EL (cell line): Measurements from ENCODE around the gene CSF2.

Experiments
- DNase-seq: peaks from one replicate; pipeline ENCODE4 v3.0.0-alpha.2; 2016

The CSF2 gene

GRCh38 chr5:132070460-132071337 lies 2.9 kb upstream of the CSF2 start:
- DNase-seq = peak; percentile 42

- no peak for DNase-seq
These were observed 2.3 kb upstream of the CSF2 start for GRCh38 chr5:132071338-132071707.

GRCh38 chr5:132072070-132072469 lies 1.5 kb upstream of the CSF2 start:
- no peak for DNase-seq

GRCh38 chr5:132072528-132072927 lies 1.1 kb upstream of the CSF2 start:
- no peak for DNase-seq

GRCh38 chr5:132074091-132074771 lies 642 bp downstream of the CSF2 start:
- DNase-seq = no peak

GRCh38 chr5:132074772-132075718 lies 1.5 kb downstream of the CSF2 start:
- no peak for DNase-seq

- no peak for DNase-seq
These were observed 2.1 kb downstream of the CSF2 start for GRCh38 chr5:132075719-132076077.

- no peak for DNase-seq
These were observed 2.7 kb downstream of the CSF2 start for GRCh38 chr5:132076202-132076830.

GRCh38 chr5:132076983-132077382 lies 3.4 kb downstream of the CSF2 start:
- no peak for DNase-seq

GRCh38 chr5:132079081-132079480 lies 5.5 kb downstream of the CSF2 start:
- DNase-seq = no peak

- no peak for DNase-seq
These were observed 6.0 kb downstream of the CSF2 start for GRCh38 chr5:132079619-132080018.

- DNase-seq = no peak
These were observed 7.0 kb downstream of the CSF2 start for GRCh38 chr5:132080595-132080994.

- no peak for DNase-seq
These were observed 7.9 kb downstream of the CSF2 start for GRCh38 chr5:132081458-132081857.

- DNase-seq = no peak
These were observed 8.9 kb downstream of the CSF2 start for GRCh38 chr5:132082329-132083023.

- DNase-seq = no peak
These were observed 9.6 kb downstream of the CSF2 start for GRCh38 chr5:132083071-132083678.

- no peak for DNase-seq
These were observed 12.1 kb downstream of the CSF2 start for GRCh38 chr5:132085686-132086085.

GRCh38 chr5:132086277-132086794 lies 12.7 kb downstream of the CSF2 start:
- peak; percentile 99 for DNase-seq

- DNase-seq = no peak
These were observed 13.6 kb downstream of the CSF2 start for GRCh38 chr5:132087176-132087575.

GRCh38 chr5:132087661-132088060 lies 14.1 kb downstream of the CSF2 start:
- DNase-seq = no peak

GRCh38 chr5:132089363-132089762 lies 15.8 kb downstream of the CSF2 start:
- no peak for DNase-seq

- DNase-seq = peak; percentile 92
These were observed 16.5 kb downstream of the CSF2 start for GRCh38 chr5:132090107-132090506.
